ENCODE results near the gene TMEM151B.

DNA sequence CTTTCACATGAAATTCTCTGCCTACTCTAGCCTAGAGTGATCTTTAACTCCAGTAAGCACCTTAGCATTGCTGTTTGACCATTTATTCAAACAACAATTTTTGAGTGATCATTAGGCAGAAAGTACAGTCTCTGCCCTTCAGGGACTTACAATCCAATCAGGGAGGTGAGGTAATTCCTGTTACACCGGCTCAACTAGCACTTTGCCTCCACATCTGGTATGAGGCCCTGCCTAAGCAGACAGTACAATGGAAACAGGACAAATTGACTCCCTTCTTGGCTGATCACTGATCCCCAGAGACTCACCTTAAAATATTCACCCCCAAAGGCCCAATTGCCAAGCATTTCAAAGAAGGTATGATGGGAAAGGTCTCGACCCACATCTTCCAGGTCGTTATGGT is 41.5 kb downstream of the TMEM151B start:
- TF ChIP-seq, protein P1, sequence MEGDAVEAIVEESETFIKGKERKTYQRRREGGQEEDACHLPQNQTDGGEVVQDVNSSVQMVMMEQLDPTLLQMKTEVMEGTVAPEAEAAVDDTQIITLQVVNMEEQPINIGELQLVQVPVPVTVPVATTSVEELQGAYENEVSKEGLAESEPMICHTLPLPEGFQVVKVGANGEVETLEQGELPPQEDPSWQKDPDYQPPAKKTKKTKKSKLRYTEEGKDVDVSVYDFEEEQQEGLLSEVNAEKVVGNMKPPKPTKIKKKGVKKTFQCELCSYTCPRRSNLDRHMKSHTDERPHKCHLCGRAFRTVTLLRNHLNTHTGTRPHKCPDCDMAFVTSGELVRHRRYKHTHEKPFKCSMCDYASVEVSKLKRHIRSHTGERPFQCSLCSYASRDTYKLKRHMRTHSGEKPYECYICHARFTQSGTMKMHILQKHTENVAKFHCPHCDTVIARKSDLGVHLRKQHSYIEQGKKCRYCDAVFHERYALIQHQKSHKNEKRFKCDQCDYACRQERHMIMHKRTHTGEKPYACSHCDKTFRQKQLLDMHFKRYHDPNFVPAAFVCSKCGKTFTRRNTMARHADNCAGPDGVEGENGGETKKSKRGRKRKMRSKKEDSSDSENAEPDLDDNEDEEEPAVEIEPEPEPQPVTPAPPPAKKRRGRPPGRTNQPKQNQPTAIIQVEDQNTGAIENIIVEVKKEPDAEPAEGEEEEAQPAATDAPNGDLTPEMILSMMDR (IDR thresholded peaks at IDR 0.05) = no peak
- no peak for TF ChIP-seq POLR2A (IDR thresholded peaks at IDR 0.05)
